Hepatocyte (in vitro differentiated cells): Measurements from ENCODE around the gene GLCE.
"Not testable (repeated sequence)": the region's sequence is repeated elsewhere in the genome, so short reads cannot be mapped to it uniquely, and the experiment has no call there.

Experiments
- CTCF ChIP-seq: fragments of 200-600 bp; sonication (generic); IDR thresholded peaks from 2 replicates; pipeline ENCODE4 v1.5.1; 2016; ENCODE audit warnings: antibody characterized with exemption, mild to moderate bottlenecking; ENCODE audit not compliant: poor library complexity
- EZH2 ChIP-seq: fragments of 200-600 bp; sonication (generic); IDR thresholded peaks from 2 replicates; pipeline ENCODE4 v1.6.1; 2016; ENCODE audit warnings: antibody characterized with exemption, mild to moderate bottlenecking, borderline replicate concordance
- EZH2phosphoT487 ChIP-seq: fragments of 200-600 bp; sonication (generic); IDR thresholded peaks from one replicate; pipeline ENCODE4 v1.6.1; 2018; ENCODE audit warnings: antibody characterized with exemption, mild to moderate bottlenecking, low read depth, moderate library complexity; ENCODE audit not compliant: unreplicated experiment, severe bottlenecking

- not testable (repeated sequence) for TF ChIP-seq CTCF, EZH2, EZH2phosphoT487
Measured at GRCh38 chr15:69168361-69168760, 7.9 kb downstream of the GLCE start.
